IMR-90 (cell line): ENCODE measurements around the gene FAM221A.

Source experiments
- CEBPB ChIP-seq: IDR thresholded peaks from 2 replicates; pipeline ENCODE4 v1.6.1; 2012; ENCODE audit warnings: low read depth, low read length, improper control_type of control experiment
- MXI1 ChIP-seq: IDR thresholded peaks from 2 replicates; pipeline ENCODE4 v1.6.1; 2012; ENCODE audit warnings: low read depth, mild to moderate bottlenecking, low read length, moderate library complexity, borderline replicate concordance
- NFE2L2 ChIP-seq: fragments of 150-350 bp; IDR thresholded peaks from 2 replicates; pipeline ENCODE4 v1.6.1; 2016; ENCODE audit warnings: low read depth, mild to moderate bottlenecking, low read length
- POLR2A ChIP-seq: IDR thresholded peaks from 2 replicates; pipeline ENCODE4 v1.6.1; 2012; ENCODE audit warnings: mild to moderate bottlenecking, low read depth, low read length
- RAD21 ChIP-seq: IDR thresholded peaks from 2 replicates; pipeline ENCODE4 v1.6.1; 2012; ENCODE audit warnings: low read length, improper control_type of control experiment
- RCOR1 ChIP-seq: IDR thresholded peaks from 2 replicates; pipeline ENCODE4 v1.6.1; 2012; ENCODE audit warnings: mild to moderate bottlenecking, low read length, improper control_type of control experiment; ENCODE audit not compliant: insufficient replicate concordance
- RFX5 ChIP-seq: IDR thresholded peaks from 2 replicates; pipeline ENCODE4 v1.8.0; 2012; ENCODE audit warnings: low read depth, mild to moderate bottlenecking, low read length, moderate library complexity
- SMC3 ChIP-seq: fragments of 150-350 bp; IDR thresholded peaks from 2 replicates; pipeline ENCODE4 v1.6.1; 2016; ENCODE audit warnings: low read depth, mild to moderate bottlenecking, antibody characterized with exemption, low read length, moderate library complexity
- TF ChIP-seq, protein P1 (sequence below): conservative IDR thresholded peaks from 2 replicates; pipeline ENCODE4 v1.5.1; 2012; ENCODE audit warnings: mild to moderate bottlenecking, low read depth, low read length, improper control_type of control experiment
- TF ChIP-seq, protein P2 (sequence below): fragments of 150-350 bp; IDR thresholded peaks from 2 replicates; pipeline ENCODE4 v1.6.1; 2017; ENCODE audit warnings: mild to moderate bottlenecking, antibody characterized with exemption, low read length, low read depth
- TF ChIP-seq, protein P3 (sequence below): fragments of 150-350 bp; IDR thresholded peaks from 2 replicates; pipeline ENCODE4 v1.6.1; 2016; ENCODE audit warnings: low read depth, mild to moderate bottlenecking, low read length, moderate library complexity, borderline replicate concordance

DNA sequence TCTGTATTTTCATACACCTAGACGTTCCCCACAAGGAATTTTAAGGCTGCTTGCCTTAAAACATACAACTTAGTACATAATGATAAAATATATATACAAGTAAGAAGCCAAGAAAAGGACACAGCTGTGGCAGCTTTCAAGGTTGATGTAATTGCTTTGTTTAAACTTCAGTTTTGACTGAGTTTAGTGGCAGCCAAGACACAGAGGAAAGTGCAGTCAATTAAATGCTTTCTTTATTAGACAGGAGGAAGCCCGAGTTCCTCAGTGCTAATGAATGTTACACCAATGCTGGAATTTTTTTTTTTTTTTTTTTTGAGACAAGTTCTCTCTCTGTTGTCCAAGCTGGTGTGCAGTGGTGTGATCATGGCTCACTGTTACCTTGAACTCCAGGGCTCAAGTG is 18.8 kb downstream of the FAM221A start:
- TF ChIP-seq, protein P1, sequence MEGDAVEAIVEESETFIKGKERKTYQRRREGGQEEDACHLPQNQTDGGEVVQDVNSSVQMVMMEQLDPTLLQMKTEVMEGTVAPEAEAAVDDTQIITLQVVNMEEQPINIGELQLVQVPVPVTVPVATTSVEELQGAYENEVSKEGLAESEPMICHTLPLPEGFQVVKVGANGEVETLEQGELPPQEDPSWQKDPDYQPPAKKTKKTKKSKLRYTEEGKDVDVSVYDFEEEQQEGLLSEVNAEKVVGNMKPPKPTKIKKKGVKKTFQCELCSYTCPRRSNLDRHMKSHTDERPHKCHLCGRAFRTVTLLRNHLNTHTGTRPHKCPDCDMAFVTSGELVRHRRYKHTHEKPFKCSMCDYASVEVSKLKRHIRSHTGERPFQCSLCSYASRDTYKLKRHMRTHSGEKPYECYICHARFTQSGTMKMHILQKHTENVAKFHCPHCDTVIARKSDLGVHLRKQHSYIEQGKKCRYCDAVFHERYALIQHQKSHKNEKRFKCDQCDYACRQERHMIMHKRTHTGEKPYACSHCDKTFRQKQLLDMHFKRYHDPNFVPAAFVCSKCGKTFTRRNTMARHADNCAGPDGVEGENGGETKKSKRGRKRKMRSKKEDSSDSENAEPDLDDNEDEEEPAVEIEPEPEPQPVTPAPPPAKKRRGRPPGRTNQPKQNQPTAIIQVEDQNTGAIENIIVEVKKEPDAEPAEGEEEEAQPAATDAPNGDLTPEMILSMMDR, result no peak
- TF ChIP-seq NFE2L2, result no peak
- no peak for TF ChIP-seq POLR2A
- TF ChIP-seq RCOR1, result no peak
- TF ChIP-seq MXI1, result no peak
- TF ChIP-seq CEBPB, result no peak
- TF ChIP-seq, protein P2, sequence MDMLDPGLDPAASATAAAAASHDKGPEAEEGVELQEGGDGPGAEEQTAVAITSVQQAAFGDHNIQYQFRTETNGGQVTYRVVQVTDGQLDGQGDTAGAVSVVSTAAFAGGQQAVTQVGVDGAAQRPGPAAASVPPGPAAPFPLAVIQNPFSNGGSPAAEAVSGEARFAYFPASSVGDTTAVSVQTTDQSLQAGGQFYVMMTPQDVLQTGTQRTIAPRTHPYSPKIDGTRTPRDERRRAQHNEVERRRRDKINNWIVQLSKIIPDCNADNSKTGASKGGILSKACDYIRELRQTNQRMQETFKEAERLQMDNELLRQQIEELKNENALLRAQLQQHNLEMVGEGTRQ, result no peak
- TF ChIP-seq, protein P3, sequence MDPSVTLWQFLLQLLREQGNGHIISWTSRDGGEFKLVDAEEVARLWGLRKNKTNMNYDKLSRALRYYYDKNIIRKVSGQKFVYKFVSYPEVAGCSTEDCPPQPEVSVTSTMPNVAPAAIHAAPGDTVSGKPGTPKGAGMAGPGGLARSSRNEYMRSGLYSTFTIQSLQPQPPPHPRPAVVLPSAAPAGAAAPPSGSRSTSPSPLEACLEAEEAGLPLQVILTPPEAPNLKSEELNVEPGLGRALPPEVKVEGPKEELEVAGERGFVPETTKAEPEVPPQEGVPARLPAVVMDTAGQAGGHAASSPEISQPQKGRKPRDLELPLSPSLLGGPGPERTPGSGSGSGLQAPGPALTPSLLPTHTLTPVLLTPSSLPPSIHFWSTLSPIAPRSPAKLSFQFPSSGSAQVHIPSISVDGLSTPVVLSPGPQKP, result no peak
- no peak for TF ChIP-seq RFX5
- no peak for TF ChIP-seq SMC3
- TF ChIP-seq RAD21, result no peak
